ENCODE measurements around the gene UIMC1. TPM values are rescaled to one million over a fixed set of nuclear protein-coding genes. Genes with fewer than 3 reads are reported as not detected.

UIMC1 gene
- total and polyA plus RNA-seq, 2 of the 4 experiments (the other 2 are of a cell fraction) = 19.5 to 27.6 TPM

GRCh38 chr5:176889321-176890280 is 117.0 kb downstream of the UIMC1 start:
- no peak overlapping the region for H2AK5ac ChIP-seq (ENCODE audit: low read depth, low read length)
- H3K23ac ChIP-seq (ENCODE audit: low read depth, low read length) = no peak overlapping the region
- peak overlapping the region; percentile 21 for H2AFZ ChIP-seq (replicated peaks; ENCODE audit: low read length, poor library complexity)
- H3K79me1 ChIP-seq (ENCODE audit: low read depth in 1 of 2, low read length in 2 of 2) = no peaks in the 10 kb centered on the region
- intact Hi-C loops (cut with micrococcal nuclease) (no loop called here), in situ Hi-C loops (cut with MboI; ENCODE audit: low sequenced_read_pairs) (no loop called here), dilution Hi-C loops (cut with HindIII; ENCODE audit: low sequenced_read_pairs, unreplicated experiment) (no loop called here)
- H3K27ac ChIP-seq (ENCODE audit: insufficient read depth, low read length) = no peak overlapping the region
- H2BK15ac ChIP-seq (ENCODE audit: low read depth, low read length) = no peak overlapping the region
- no peaks in the 10 kb centered on the region for H3K36me3 ChIP-seq (ENCODE audit: control insufficient read depth, insufficient read depth, low read length)
- no peak for DNase-seq
- no peak overlapping the region for H4K91ac ChIP-seq (ENCODE audit: insufficient read depth, low read depth, low read length)
- H3K4me3 ChIP-seq (ENCODE audit: insufficient read depth, low read depth, low read length) = no peak overlapping the region
- TF ChIP-seq CHD1 (IDR thresholded peaks at IDR 0.05; ENCODE audit: low read depth, low read length) = no peak
- TF ChIP-seq RAD21 (IDR thresholded peaks at IDR 0.05; ENCODE audit: low read length) = no peak
- TF ChIP-seq MAZ (IDR thresholded peaks at IDR 0.05; ENCODE audit: borderline replicate concordance, low read depth, low read length) = no peak
- TF ChIP-seq RCOR1 (IDR thresholded peaks at IDR 0.05; ENCODE audit: insufficient replicate concordance, low read length) = no peak
- TF ChIP-seq MAFK (IDR thresholded peaks at IDR 0.05; ENCODE audit: low read depth, low read length) = no peak
- no peak for TF ChIP-seq MXI1 (IDR thresholded peaks at IDR 0.05; ENCODE audit: borderline replicate concordance, low read depth, low read length)
- TF ChIP-seq SMC3 (IDR thresholded peaks at IDR 0.05; ENCODE audit: low read depth, low read length) = no peak
- TF ChIP-seq ELK1 (IDR thresholded peaks at IDR 0.05; ENCODE audit: borderline replicate concordance, low read depth, low read length) = no peak
- TF ChIP-seq, protein P1, sequence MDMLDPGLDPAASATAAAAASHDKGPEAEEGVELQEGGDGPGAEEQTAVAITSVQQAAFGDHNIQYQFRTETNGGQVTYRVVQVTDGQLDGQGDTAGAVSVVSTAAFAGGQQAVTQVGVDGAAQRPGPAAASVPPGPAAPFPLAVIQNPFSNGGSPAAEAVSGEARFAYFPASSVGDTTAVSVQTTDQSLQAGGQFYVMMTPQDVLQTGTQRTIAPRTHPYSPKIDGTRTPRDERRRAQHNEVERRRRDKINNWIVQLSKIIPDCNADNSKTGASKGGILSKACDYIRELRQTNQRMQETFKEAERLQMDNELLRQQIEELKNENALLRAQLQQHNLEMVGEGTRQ (IDR thresholded peaks at IDR 0.05; ENCODE audit: low read depth, low read length) = no peak
- TF ChIP-seq CTCF (conservative IDR thresholded peaks at IDR 0.05; ENCODE audit: low read depth, low read length) = no peak
- TF ChIP-seq POLR2A (IDR thresholded peaks at IDR 0.05; ENCODE audit: low read depth, low read length) = no peak
- TF ChIP-seq BHLHE40 (IDR thresholded peaks at IDR 0.05; ENCODE audit: low read depth, low read length) = no peak
- TF ChIP-seq CEBPB (IDR thresholded peaks at IDR 0.05; ENCODE audit: low read depth, low read length) = no peak
- no peak for TF ChIP-seq NFE2L2 (IDR thresholded peaks at IDR 0.05; ENCODE audit: low read depth, low read length)
- TF ChIP-seq RFX5 (IDR thresholded peaks at IDR 0.05; ENCODE audit: low read depth, low read length) = no peak
- H3K4me2 ChIP-seq (ENCODE audit: low read depth, low read length) = no peak overlapping the region
- no peak overlapping the region for H2BK120ac ChIP-seq (ENCODE audit: low read depth, low read length)
- no peak overlapping the region for H3K9ac ChIP-seq (ENCODE audit: low read depth, low read length)
- no peaks in the 10 kb centered on the region for H3K4me1 ChIP-seq (ENCODE audit: control insufficient read depth, insufficient read depth, low read length)
- BruUV-seq (replicated peaks) = no TSS peak
- H4K20me1 ChIP-seq (ENCODE audit: insufficient read depth, low read length) = no peaks in the 10 kb centered on the region
- no peak overlapping the region for H3K18ac ChIP-seq (ENCODE audit: low read depth, low read length)
- H2AK9ac ChIP-seq (replicated peaks; ENCODE audit: low read depth, low read length, poor library complexity) = no peak overlapping the region
- no peak overlapping the region for H2BK20ac ChIP-seq (ENCODE audit: low read depth, low read length)
- H3K56ac ChIP-seq (ENCODE audit: extremely low read depth, insufficient read depth, low read length) = no peak overlapping the region
- WGBS, 2 experiments (ENCODE audit: extremely low coverage in 2 of 2, insufficient read length in 1 of 2) = 81% methylated on average over 14 of the region's 24 CpGs; no CpG with 5 or more reads in 1 of the 2 experiments
- no peak overlapping the region for H4K5ac ChIP-seq (ENCODE audit: low read depth, low read length)
- ATAC-seq (ENCODE audit: low read depth) = no peak
- H3K27me3 ChIP-seq (ENCODE audit: control insufficient read depth, insufficient read depth, low read length) = peaks cover 49% of the 10 kb centered on the region
- H3K9me3 ChIP-seq (ENCODE audit: control insufficient read depth, insufficient read depth, low read length) = no peaks in the 10 kb centered on the region
- H3K14ac ChIP-seq (replicated peaks; ENCODE audit: low read depth, low read length) = no peak overlapping the region
- ChIA-PET POLR2A (ENCODE audit: unreplicated experiment) (no interaction called here), CTCF (no interaction called here)
- no peaks in the 10 kb centered on the region for H3K9me1 ChIP-seq (ENCODE audit: insufficient read depth, low read length)
- H2BK5ac ChIP-seq (ENCODE audit: low read depth, low read length, poor library complexity, severe bottlenecking) = no peak overlapping the region
- no peak overlapping the region for H3K4ac ChIP-seq (ENCODE audit: low read depth, low read length)
- no peak overlapping the region for H4K8ac ChIP-seq (ENCODE audit: low read depth in 2 of 2, low read length in 2 of 2)

Data from IMR-90 (cell line).